Inflammatory macrophage treated with lipopolysaccharide for 4 hours (primary cell): ENCODE data around the gene TSC1.
A peak's percentile ranks its signal among the peaks of the same experiment; 100 is the strongest.

ENCODE experiments used
- DNase-seq: peaks from one replicate; pipeline ENCODE4 v3.0.0-alpha.2; 2020

TSC1 gene

GRCh38 chr9:132886334-132886725, 58.1 kb downstream of the TSC1 start:
- no peak for DNase-seq

GRCh38 chr9:132885720-132886333, 58.6 kb downstream of the TSC1 start:
- DNase-seq = no peak

- no peak for DNase-seq
These were observed 60.8 kb downstream of the TSC1 start for GRCh38 chr9:132883349-132884294.

- no peak for DNase-seq
These were observed 61.8 kb downstream of the TSC1 start for GRCh38 chr9:132882616-132883015.

GRCh38 chr9:132881826-132882225, 62.6 kb downstream of the TSC1 start:
- DNase-seq = no peak

GRCh38 chr9:132880324-132880661, 64.1 kb downstream of the TSC1 start:
- DNase-seq = no peak

GRCh38 chr9:132879457-132880323, 64.7 kb downstream of the TSC1 start:
- no peak for DNase-seq

- peak; percentile 25 for DNase-seq
These were observed 65.5 kb downstream of the TSC1 start, which contains the start of gene SPACA9 for GRCh38 chr9:132878695-132879456. SPACA9 (plus strand) TSS chr9:132878898; CDS start chr9:132883948, 5,050 bp downstream.

- DNase-seq = peak; percentile 73
These were observed 66.4 kb downstream of the TSC1 start, which contains the start of gene AK8 for GRCh38 chr9:132877824-132878694. AK8 (minus strand) TSS chr9:132878284; CDS start chr9:132878255, 29 bp downstream.

GRCh38 chr9:132877458-132877823, 67.0 kb downstream of the TSC1 start:
- no peak for DNase-seq

GRCh38 chr9:132876849-132877248, 67.6 kb downstream of the TSC1 start:
- no peak for DNase-seq

GRCh38 chr9:132875159-132875558, 69.3 kb downstream of the TSC1 start:
- no peak for DNase-seq

GRCh38 chr9:132873403-132873802, 71.0 kb downstream of the TSC1 start:
- DNase-seq = no peak

- DNase-seq = no peak
These were observed 75.2 kb downstream of the TSC1 start for GRCh38 chr9:132869266-132869665.

GRCh38 chr9:132866898-132867297, 77.5 kb downstream of the TSC1 start:
- no peak for DNase-seq

GRCh38 chr9:132864691-132865090, 79.7 kb downstream of the TSC1 start:
- no peak for DNase-seq

- DNase-seq = no peak
These were observed 80.1 kb downstream of the TSC1 start for GRCh38 chr9:132864277-132864676.

GRCh38 chr9:132863096-132863495, 81.3 kb downstream of the TSC1 start:
- no peak for DNase-seq

- no peak for DNase-seq
These were observed 81.9 kb downstream of the TSC1 start for GRCh38 chr9:132862533-132862932.

- no peak for DNase-seq
These were observed 82.8 kb downstream of the TSC1 start for GRCh38 chr9:132861666-132862065.

GRCh38 chr9:132858751-132859150, 85.7 kb downstream of the TSC1 start:
- no peak for DNase-seq
